Stomach (tissue), 9 donors: ENCODE measurements around the gene TRIP6. TPM values are rescaled to one million over a fixed set of nuclear protein-coding genes. Genes with fewer than 3 reads are reported as not detected.

Experiments used
- DNase-seq, 2 donors: peaks; one replicate each; pipeline versions ENCODE4 v3.0.0 to v3.0.0-alpha.2; 2013 to 2019
- H3K27ac ChIP-seq, 5 donors: fragments of 200-600 bp in 4 of 5; sonication (generic) in 4 of 5; one replicate each; pipeline ENCODE4 v1.5.1; 2013 to 2019; ENCODE audit warnings: mild to moderate bottlenecking in 1 of 5, moderate library complexity in 1 of 5
- H3K27me3 ChIP-seq, 3 donors: fragments of 200-600 bp; sonication (generic); one replicate each; pipeline ENCODE4 v1.5.1; 2017 to 2019; ENCODE audit warnings: mixed run types in 1 of 3
- H3K36me3 ChIP-seq, 4 donors: fragments of 200-600 bp; sonication (generic); 1 replicate in 3 of 4; 2 replicates in 1 of 4; pipeline ENCODE4 v1.5.1; 2016 to 2019
- H3K4me1 ChIP-seq, 4 donors: fragments of 200-600 bp; sonication (generic); one replicate each; pipeline ENCODE4 v1.5.1; 2016 to 2019
- H3K4me3 ChIP-seq, 4 donors: fragments of 200-600 bp; sonication (generic) in 3 of 4; one replicate each; pipeline ENCODE4 v1.5.1; 2016 to 2019; ENCODE audit warnings: mild to moderate bottlenecking in 1 of 4
- H3K9me3 ChIP-seq, 4 donors: fragments of 200-600 bp; sonication (generic); one replicate each; pipeline ENCODE4 v1.5.1; 2016 to 2019
- EP300 ChIP-seq: sonication (generic); formaldehyde crosslinking; IDR thresholded peaks from one replicate; pipeline ENCODE4 v1.6.1; 2017; ENCODE audit warnings: antibody characterized with exemption
- POLR2A ChIP-seq, 4 donors: fragments of 450-650 bp; IDR thresholded peaks; one replicate each; pipeline ENCODE4 v1.6.1; 2016; ENCODE audit warnings: antibody characterized with exemption in 4 of 4, control low read depth in 2 of 4, mild to moderate bottlenecking in 1 of 4, moderate library complexity in 1 of 4
- POLR2AphosphoS5 ChIP-seq, 3 donors: sonication (generic); formaldehyde crosslinking; IDR thresholded peaks; one replicate each; pipeline ENCODE4 v1.6.1; 2016; ENCODE audit warnings: antibody characterized with exemption in 3 of 3
- WGBS, 5 donors: extraction: QIAGEN DNeasy Blood & Tissue Kit in 3 of 5; methylation state at CpG; one replicate each; pipeline versions ENCODE4 v1.1.5 to v1.1.7; 2013 to 2018; 5-methylcytosine and 5-hydroxymethylcytosine counted together
- intact Hi-C: fragments of 100-400 bp; cut with DNase I; formaldehyde crosslinking; loops from one replicate; pipeline ENCODE4 v1.15.1; 2023; ENCODE audit warnings: low total_unique reads
- polyA plus RNA-seq, 3 donors: library from polyadenylated mRNA; stranded (reverse); fragments of 200-250 nt; gene quantifications; one replicate each; pipeline ENCODE4 v1.2.3, GENCODE V29; 2013
- total RNA-seq, 5 donors: library from RNA; depleted of rRNA; stranded (reverse); fragments of >200 nt; gene quantifications; one replicate each; pipeline versions ENCODE4 v1.1.0 to v1.2.3, GENCODE V29; 2014 to 2016
- TF ChIP-seq, protein P1 (sequence below), 7 experiments: fragments of 450-650 bp in 4 of 7; fragments of 200-600 bp in 3 of 7; sonication (generic) in 3 of 7; IDR thresholded peaks; one replicate each; pipeline ENCODE4 v1.5.1; 2016 to 2019; ENCODE audit warnings: antibody characterized with exemption in 7 of 7, control low read depth in 2 of 7, mild to moderate bottlenecking in 1 of 7
- donor health status: healthy with polysubstance abuse.
- donor health status: Bipolar disorder and iron deficiency.
- donor health status: healthy.

TRIP6 gene
- total and polyA plus RNA-seq, 8 donors, result 4.7 to 50.0 (median 25.0) TPM

DNA sequence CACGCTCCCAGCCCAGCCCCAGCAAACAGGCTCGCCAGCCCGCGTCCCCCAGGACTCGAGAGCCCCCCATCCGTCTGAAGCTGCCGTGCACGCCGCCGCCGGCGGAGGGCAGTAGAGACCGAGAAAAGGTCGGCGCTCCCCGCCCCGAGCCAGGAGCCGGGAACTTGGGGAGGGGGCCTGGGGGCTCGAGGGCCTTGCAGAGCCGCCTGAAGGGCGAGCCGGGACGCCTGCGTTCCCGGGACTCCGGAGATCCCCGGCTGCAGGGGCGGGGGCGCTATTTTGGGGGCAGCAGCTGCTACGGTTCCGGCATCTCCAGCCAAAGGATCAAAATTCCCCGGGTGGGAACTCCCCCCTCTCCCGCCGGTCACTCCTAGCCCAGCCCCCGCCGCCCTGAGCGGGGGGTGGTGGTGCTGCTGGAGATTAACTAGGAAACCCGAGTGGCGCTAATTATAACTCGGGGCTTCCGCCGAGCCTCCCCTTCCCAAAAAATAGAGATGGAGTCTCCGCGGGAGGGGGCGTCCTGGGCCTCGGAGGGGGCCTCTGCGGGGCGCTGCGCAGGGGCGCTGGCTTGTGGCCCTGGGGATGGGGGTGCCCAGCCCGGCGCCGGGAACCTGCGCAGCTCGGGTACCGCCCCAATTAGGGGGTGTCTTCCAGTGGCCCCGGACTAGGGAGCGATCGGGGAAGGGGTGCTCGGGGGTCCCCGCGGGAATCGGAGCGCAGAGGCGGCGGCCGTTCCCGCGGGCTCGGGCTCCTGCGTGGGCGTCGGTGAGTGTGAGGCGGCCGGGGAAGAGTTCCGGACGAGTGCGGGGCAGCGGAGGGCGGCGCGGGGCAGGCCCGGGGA lies 27.9 kb downstream of the TRIP6 start:
- peak; percentile 50 to 85 for DNase-seq
- H3K9me3 ChIP-seq, result no peaks in the 10 kb centered on the region
- 0 to 1% (median 1%) methylated on average over 7 to 83 of the region's 83 CpGs for WGBS, 5 donors
- H3K4me3 ChIP-seq, result peak overlapping the region; percentile 41 to 56 (median 46)
- no peak for TF ChIP-seq POLR2A (IDR thresholded peaks at IDR 0.05)
- TF ChIP-seq, protein P1, sequence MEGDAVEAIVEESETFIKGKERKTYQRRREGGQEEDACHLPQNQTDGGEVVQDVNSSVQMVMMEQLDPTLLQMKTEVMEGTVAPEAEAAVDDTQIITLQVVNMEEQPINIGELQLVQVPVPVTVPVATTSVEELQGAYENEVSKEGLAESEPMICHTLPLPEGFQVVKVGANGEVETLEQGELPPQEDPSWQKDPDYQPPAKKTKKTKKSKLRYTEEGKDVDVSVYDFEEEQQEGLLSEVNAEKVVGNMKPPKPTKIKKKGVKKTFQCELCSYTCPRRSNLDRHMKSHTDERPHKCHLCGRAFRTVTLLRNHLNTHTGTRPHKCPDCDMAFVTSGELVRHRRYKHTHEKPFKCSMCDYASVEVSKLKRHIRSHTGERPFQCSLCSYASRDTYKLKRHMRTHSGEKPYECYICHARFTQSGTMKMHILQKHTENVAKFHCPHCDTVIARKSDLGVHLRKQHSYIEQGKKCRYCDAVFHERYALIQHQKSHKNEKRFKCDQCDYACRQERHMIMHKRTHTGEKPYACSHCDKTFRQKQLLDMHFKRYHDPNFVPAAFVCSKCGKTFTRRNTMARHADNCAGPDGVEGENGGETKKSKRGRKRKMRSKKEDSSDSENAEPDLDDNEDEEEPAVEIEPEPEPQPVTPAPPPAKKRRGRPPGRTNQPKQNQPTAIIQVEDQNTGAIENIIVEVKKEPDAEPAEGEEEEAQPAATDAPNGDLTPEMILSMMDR (IDR thresholded peaks at IDR 0.05), result peak in 5 of 7 experiments; percentile 68 to 92 (median 82)
- peaks cover 42 to 51% (median 48%) of the 10 kb centered on the region in 4 donors for H3K4me1 ChIP-seq
- H3K27ac ChIP-seq, result peak overlapping the region in 2 of 5 donors; percentile 40 to 42
- intact Hi-C loops, result loop anchor here (5.0 kb wide), 1 partner anchor 162 kb away; no protein-coding TSS in a partner anchor
- peaks cover 19 to 87% (median 34%) of the 10 kb centered on the region in 3 donors for H3K27me3 ChIP-seq
- no peaks in the 10 kb centered on the region for H3K36me3 ChIP-seq

DNA sequence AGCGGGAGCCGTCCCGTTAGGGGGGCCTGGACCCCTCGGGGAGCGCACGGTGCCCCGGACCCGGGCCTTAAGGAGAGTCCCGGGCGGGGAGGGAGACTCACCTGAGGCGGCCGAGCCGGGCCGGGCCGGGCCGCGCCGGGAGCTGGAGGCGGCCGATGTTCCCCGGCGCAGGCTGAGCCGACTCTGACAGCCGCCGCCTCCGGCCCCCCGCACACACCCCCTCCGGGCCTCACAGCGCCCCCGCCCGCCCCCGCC lies 28.4 kb downstream of the TRIP6 start, which contains the start of gene ACHE:
TSS of gene ACHE (minus strand) at position 188 of the 255 bp plus-strand sequence. CDS start 1,656 bp downstream, outside the sequence.
- Histone ChIP-seq H3K9me3 (no peaks in the 10 kb centered on the region), H3K27me3 (peaks cover 19 to 86% (median 34%) of the 10 kb centered on the region in 3 donors), H3K27ac (peak within 1 kb of the TSS in 2 of 5 donors; percentile 40 to 42), H3K4me1 (peaks cover 36 to 46% (median 43%) of the 10 kb centered on the region in 4 donors), H3K4me3 (peak within 1 kb of the TSS; percentile 41 to 56 (median 46)), H3K36me3 (no peaks in the 10 kb centered on the region)
- DNase-seq, result no peak
- 0 to 2% (median 1%) methylated on average over 7 to 31 of the region's 32 CpGs; no CpG with 5 or more reads in 1 of the 5 donors for WGBS, 5 donors
- intact Hi-C loops, result loop anchor here (5.0 kb wide), 1 partner anchor 162 kb away; no protein-coding TSS in a partner anchor
- TF ChIP-seq EP300 (no peak), POLR2A (IDR thresholded peaks at IDR 0.05) (no peak), POLR2AphosphoS5 (IDR thresholded peaks at IDR 0.05) (no peak)
- TF ChIP-seq, protein P1 (IDR thresholded peaks at IDR 0.05), result no peak

DNA sequence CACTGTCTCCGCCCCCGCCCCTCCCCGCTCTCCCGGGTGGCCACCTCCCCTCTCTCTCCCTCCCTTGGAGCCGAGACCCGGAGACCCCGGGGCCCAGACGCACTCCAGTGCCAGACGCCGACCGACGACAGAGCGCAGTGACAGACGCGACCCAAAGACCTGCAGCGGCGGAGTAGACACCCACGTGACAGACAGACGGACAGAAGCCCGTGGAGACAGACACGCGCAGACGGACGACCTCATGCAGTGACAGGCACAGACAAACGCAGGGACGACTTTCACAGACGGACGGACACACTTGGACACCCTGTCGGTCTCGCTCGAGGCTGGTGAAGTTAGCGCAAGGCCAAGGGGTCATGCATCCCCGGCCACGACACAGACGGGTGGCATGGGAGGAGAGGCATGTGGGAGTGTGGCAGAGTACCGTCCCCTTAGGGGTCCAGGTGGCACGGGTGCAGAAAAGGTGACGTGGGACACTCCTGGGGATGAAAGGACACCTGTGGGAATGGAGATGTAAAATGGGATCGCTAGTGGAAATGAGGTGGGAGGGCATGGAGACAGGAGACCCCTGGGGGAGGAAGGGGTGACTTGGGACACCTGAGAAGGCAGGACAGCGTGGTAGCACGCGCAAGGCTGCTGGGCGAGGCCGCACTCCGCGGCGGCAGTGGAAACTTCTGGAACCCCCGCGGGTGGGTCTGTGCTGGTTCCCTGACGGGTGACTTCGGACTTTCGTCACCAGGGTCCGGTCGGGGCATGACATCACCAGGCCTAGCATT lies 29.0 kb downstream of the TRIP6 start:
- Histone ChIP-seq H3K36me3 (no peaks in the 10 kb centered on the region), H3K4me1 (peaks cover 31 to 40% (median 38%) of the 10 kb centered on the region in 4 donors), H3K4me3 (peak overlapping the region; percentile 41 to 56 (median 46)), H3K27me3 (peaks cover 19 to 86% (median 34%) of the 10 kb centered on the region in 3 donors), H3K9me3 (no peaks in the 10 kb centered on the region), H3K27ac (no peak overlapping the region)
- intact Hi-C loops, result loop anchor here (5.0 kb wide), 1 partner anchor 161 kb away; no protein-coding TSS in a partner anchor
- 4 to 6% (median 4%) methylated on average over 35 to 54 of the region's 54 CpGs for WGBS, 5 donors
- peak; percentile 54 to 83 for DNase-seq
- TF ChIP-seq, protein P1 (IDR thresholded peaks at IDR 0.05), result no peak
